GM18511 (cell line): ENCODE results near the gene SLC12A8.

Source experiments
- ATAC-seq: cut with Tn5 transposase; IDR thresholded peaks from one replicate; pipeline ENCODE4 v1.9.1; 2021; ENCODE audit warnings: mild to moderate bottlenecking, moderate library complexity; ENCODE audit not compliant: unreplicated experiment

The SLC12A8 gene

GRCh38 chr3:125212509-125213363 is at the start of gene SLC12A8:
SLC12A8 (minus strand) TSS chr3:125212748; CDS start chr3:125211349, 1,399 bp downstream.
- no peak for ATAC-seq

DNA sequence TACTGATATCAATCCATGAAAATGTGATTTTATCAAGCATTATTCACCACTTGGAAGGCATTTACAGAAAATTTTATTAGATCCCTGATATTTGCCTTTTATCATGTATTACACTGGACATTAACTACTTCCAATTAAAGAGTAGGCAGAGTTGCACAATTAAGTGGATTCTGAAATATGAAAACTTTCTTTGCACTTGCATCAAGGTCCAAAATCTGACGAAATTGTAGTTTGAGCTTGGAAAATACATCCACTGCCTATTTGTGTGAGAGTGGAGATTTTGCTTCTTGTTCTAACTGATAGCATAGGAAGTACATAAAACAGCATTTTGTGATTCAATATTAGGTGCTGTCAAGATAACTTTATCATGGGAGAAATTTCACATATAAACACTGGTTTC is 49.6 kb upstream of the SLC12A8 start:
- no peak for ATAC-seq

GRCh38 chr3:125261031-125261430 is 48.5 kb upstream of the SLC12A8 start:
- ATAC-seq, result no peak

DNA sequence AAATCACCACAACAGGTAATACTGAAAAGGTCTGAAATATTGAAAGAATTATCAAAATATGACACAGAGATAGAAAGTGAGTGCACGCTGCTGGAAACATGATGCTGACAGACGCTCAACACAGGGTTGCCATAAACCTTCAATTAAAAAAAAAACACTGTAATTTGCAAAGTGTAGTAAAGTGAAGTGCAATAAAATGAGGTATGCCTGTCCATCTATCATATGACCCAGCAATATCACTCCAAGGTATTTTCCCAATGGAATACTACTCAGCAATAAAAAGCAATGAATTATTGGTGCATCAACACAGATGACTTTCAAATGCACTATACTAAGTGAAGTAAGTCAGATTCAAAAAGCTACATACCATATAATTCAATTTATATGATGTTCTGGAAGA is 47.6 kb upstream of the SLC12A8 start:
- ATAC-seq, result no peak

GRCh38 chr3:125257536-125257935 is 45.0 kb upstream of the SLC12A8 start:
- ATAC-seq, result no peak

DNA sequence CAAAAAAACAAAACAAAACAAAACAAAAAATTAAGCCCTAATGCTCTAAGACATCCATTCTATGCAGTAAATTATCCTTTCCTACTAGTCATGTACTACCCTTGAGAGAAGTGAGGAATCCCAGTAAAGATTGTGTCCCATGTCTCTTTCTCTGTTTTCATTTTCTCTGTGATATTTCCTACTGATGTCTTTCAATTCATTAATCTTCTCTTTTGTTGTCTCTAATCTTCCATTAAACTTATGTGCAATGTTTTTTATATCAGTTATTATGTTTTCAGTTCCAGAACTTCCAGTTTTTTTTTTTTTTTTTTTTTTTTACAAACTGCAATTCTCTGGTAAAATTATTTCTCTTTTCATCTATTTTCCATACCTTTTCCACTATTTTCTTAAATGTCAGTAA is 44.1 kb upstream of the SLC12A8 start:
- no peak for ATAC-seq

DNA sequence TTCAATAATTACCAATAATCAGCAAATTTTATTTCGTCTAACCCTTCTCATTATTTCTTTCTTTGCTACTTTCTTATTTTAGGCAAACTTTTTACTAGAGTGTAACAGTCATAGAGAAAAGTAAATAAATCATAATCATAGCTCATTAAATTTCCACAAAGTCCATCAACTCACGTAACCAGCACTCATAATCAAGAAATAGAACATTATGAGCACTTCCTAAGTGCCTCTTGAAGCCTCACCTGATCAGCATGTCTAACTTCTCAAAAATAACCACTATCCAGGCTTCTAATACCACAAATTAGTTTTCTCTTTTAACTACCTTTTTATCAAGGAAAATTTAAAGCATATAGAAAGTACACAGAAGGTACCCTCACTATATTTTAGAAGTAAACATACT is 38.4 kb upstream of the SLC12A8 start:
- ATAC-seq, result no peak

- no peak for ATAC-seq
Measured at GRCh38 chr3:125246237-125246636, 33.7 kb upstream of the SLC12A8 start.

DNA sequence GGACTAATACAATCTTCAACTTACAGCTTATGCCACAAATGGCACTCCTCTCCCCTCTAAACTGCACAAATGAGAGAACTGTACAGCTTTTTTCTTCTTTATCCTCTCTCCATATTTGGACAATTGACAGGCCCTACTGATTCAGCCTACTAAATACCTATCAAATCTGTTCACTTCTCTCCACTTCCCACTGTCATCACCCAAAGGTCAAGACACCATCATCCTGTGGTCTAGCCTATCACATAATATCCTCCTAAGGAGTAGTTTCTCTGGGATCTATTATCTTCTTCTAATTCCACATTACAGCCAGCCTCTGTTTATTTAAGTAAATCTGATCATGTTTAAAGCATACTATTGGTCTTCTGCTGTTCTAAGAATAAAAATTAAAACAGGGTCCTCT is 33.0 kb upstream of the SLC12A8 start:
- ATAC-seq, result no peak

GRCh38 chr3:125240496-125240895 is 27.9 kb upstream of the SLC12A8 start:
- ATAC-seq, result no peak

DNA sequence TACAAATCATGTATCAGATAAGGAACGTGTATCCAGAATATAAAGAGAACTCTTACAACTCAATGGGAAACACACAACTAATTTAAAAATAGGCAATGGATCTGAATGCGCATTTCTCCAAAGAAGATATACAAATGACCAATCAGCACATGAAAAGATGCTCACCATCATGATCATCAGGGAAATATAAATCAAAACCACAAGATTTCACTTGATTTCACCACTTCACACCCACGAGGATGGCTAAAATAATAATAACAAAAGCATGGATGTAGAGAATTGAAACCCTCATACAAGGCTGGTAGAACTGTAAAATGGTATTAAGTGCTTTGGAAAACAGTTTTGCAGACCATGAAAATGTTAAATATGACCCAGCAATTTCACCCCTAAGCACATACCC is 26.7 kb upstream of the SLC12A8 start:
- no peak for ATAC-seq

DNA sequence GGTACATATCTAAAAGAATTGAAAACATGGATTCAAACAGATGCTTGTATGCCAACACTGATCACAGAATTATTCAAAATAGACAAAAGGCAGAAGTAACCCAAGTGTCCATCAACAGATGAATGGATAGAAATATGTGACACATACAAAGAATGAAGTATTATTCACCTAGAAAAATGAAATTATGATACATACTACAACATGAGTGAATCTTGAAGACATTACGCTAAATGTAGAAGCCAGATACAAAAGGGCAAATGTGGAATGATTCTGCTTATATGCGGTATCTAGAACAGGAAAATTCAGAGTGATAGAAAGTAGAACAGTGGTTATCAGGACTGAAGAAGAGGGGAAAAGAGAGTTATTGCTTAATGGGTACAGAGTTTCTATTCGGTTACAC is 26.2 kb upstream of the SLC12A8 start:
- no peak for ATAC-seq

GRCh38 chr3:125236331-125236903 is 23.9 kb upstream of the SLC12A8 start:
- no peak for ATAC-seq

GRCh38 chr3:125234831-125235230 is 22.3 kb upstream of the SLC12A8 start:
- no peak for ATAC-seq

- ATAC-seq, result no peak
Measured at GRCh38 chr3:125232401-125232800, 19.9 kb upstream of the SLC12A8 start.

DNA sequence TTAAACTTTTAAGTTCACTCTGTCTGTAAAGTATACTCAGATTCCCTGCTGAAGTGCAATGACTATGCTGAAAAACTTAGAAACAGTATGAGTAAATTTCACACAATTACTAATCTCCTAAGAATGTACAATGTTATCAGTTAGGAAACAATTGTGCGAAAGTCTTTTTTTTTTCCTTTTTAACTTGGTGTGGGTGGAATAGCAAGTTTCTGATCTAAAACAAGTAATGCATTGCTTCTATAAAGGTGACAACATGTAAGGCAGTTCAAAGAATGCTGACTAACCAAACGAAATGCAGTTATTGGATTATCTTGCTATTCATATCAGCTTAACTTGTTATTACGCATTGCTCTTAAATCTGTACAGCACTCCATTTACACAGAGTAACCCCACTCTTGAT is 19.3 kb upstream of the SLC12A8 start:
- ATAC-seq, result no peak

- ATAC-seq, result no peak
Measured at GRCh38 chr3:125229707-125230106, 17.2 kb upstream of the SLC12A8 start.

- no peak for ATAC-seq
Measured at GRCh38 chr3:125229168-125229567, 16.6 kb upstream of the SLC12A8 start.

- ATAC-seq, result no peak
Measured at GRCh38 chr3:125221831-125222230, 9.3 kb upstream of the SLC12A8 start.

DNA sequence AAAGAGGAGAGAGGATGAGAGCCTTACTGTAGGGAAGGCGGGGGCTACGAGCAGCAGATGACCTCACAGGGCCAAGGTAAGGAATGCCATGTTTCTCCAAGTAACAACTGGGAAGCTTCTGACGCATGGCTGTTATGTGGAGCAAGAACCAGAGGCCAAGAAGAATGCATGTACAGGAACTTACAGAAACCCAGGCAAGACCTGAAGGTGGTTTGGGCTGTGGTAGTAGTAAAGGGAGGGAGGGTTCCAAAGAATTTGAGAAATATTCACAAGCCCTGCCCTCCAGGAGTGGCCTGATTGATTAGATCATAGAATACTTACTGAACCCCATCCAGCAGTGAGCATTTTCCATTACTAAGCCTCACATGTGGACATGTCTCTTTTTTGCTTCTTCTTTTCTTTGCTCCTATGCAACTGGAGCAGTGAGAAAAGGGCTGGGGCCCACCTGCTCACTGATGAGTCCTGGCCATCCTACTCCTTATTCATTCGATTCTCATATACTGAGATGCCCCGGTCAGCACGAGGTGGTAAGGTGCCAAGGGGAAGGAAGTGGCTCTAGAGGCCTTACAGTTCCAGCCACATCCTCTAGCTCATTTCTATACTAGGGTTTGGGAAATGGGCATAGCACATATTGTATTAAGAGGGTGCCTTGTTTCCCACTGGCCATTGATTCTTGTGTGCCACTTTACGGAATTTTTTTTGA is 8.3 kb upstream of the SLC12A8 start:
- ATAC-seq, result no peak

DNA sequence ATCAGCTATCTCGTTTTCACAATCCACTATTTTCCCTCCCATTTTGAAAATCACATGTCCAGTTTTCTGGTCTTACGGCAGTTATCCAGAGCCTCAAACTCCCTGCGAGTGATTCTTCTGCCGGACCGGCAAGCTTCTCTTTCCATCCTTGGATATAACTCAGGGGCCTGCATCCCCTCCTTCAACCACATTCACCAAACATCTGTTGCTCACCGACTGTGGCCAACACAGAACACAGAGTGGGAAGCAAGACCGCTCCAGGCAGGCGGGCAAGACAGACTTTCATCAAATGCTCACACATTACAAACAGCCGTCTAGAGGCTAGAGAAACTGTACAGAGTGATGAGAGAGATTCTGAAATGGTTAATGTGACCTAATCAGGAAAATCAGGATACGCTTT is 7.6 kb upstream of the SLC12A8 start:
- no peak for ATAC-seq

DNA sequence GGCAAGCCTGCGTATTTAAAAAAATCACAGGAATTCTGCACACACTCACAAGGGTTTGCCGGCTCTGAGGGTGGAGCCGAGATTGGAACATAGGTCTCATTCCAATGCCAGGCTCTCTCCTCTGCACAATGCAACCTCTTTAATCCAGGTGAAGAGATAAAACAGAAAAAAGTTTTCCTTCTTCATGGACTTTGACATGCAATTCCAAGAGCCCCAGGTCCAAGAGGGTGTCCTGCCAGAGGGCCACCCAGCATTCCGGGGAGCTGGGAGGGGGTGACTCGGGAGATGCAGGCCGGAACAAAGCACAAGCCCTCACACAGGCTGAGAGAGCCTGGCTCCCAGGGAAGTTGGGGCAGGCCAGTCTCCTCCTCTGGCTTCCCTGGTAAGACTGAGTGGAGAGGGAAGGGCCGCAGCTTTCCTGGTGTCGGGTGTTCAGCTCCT is 6.7 kb upstream of the SLC12A8 start:
- ATAC-seq, result no peak
